Measurements from ENCODE around the gene IL1RL1. TPM values are rescaled to one million over a fixed set of nuclear protein-coding genes. Genes with fewer than 3 reads are reported as not detected.

The IL1RL1 gene
- total RNA-seq, 2 experiments from 2014 or later: not detected

DNA sequence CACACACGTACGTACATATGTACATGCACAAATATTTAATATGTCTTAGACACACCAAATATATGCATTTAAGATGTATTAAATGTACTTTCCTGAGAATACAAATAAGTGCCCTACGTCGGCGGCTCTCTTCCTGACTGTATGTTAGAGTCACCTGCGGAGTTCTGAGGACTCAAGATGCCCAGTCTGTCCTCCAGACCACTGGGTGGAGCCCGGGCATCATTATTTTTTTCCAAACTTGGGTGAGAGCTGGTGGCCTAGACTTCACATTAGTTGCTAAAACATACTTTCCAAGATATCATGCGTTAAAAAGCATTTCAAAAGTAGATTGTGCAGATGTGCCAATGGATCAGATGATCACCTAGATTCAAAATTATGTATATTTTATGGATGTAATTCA lies 47.1 kb downstream of the IL1RL1 start:
- no peaks in the 10 kb centered on the region for H3K4me1 ChIP-seq (ENCODE audit: insufficient read depth, low read length, poor library complexity, severe bottlenecking)

GRCh38 chr2:102359527-102359926 lies 48.2 kb downstream of the IL1RL1 start:
- H2AFZ ChIP-seq (ENCODE audit: low read length): no peak overlapping the region
- intact Hi-C loops (cut with micrococcal nuclease; ENCODE audit: unreplicated experiment): no loop called here
- no peaks in the 10 kb centered on the region for H3K36me3 ChIP-seq (ENCODE audit: insufficient read depth, low read length)
- no peaks in the 10 kb centered on the region for H3K79me2 ChIP-seq (ENCODE audit: insufficient read depth, low read depth, low read length)
- CTCF ChIA-PET (ENCODE audit: unreplicated experiment): no interaction called here
- POLR2A ChIA-PET: no interaction called here
- TF ChIP-seq, protein P1, sequence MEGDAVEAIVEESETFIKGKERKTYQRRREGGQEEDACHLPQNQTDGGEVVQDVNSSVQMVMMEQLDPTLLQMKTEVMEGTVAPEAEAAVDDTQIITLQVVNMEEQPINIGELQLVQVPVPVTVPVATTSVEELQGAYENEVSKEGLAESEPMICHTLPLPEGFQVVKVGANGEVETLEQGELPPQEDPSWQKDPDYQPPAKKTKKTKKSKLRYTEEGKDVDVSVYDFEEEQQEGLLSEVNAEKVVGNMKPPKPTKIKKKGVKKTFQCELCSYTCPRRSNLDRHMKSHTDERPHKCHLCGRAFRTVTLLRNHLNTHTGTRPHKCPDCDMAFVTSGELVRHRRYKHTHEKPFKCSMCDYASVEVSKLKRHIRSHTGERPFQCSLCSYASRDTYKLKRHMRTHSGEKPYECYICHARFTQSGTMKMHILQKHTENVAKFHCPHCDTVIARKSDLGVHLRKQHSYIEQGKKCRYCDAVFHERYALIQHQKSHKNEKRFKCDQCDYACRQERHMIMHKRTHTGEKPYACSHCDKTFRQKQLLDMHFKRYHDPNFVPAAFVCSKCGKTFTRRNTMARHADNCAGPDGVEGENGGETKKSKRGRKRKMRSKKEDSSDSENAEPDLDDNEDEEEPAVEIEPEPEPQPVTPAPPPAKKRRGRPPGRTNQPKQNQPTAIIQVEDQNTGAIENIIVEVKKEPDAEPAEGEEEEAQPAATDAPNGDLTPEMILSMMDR (conservative IDR thresholded peaks at IDR 0.05; ENCODE audit: low read length): no peak
- TF ChIP-seq EZH2phosphoT487 (IDR thresholded peaks at IDR 0.05; ENCODE audit: borderline replicate concordance, low read depth, low read length): no peak
- no peaks in the 10 kb centered on the region for H4K20me1 ChIP-seq (ENCODE audit: insufficient read depth, low read length)
- no peak for DNase-seq (ENCODE audit: low spot score)
- no TSS peak for BruUV-seq (replicated peaks)
- no peaks in the 10 kb centered on the region for H3K4me1 ChIP-seq (ENCODE audit: insufficient read depth, low read length, poor library complexity, severe bottlenecking)
- no peak overlapping the region for H3K4me3 ChIP-seq (ENCODE audit: low read depth, low read length, poor library complexity, severe bottlenecking)
- H3K27ac ChIP-seq (ENCODE audit: low read depth, low read length, poor library complexity, severe bottlenecking): no peak overlapping the region
- no peak overlapping the region for H3K4me2 ChIP-seq (ENCODE audit: low read length)
- no peaks in the 10 kb centered on the region for H3K9me3 ChIP-seq (ENCODE audit: low read length)
- H3K9me2 ChIP-seq (ENCODE audit: insufficient read depth, low read length): no peaks in the 10 kb centered on the region

More for the DNA sequence above, 47.1 kb downstream of the IL1RL1 start:
- BruUV-seq (replicated peaks): no TSS peak
- POLR2A ChIA-PET: no interaction called here
- Histone ChIP-seq H3K36me3 (ENCODE audit: insufficient read depth, low read length) (no peaks in the 10 kb centered on the region), H3K4me3 (ENCODE audit: low read depth, low read length, poor library complexity, severe bottlenecking) (no peak overlapping the region), H3K4me2 (ENCODE audit: low read length) (no peak overlapping the region), H3K9me3 (ENCODE audit: low read length) (no peaks in the 10 kb centered on the region), H4K20me1 (ENCODE audit: insufficient read depth, low read length) (no peaks in the 10 kb centered on the region), H3K9me2 (ENCODE audit: insufficient read depth, low read length) (no peaks in the 10 kb centered on the region), H3K27ac (ENCODE audit: low read depth, low read length, poor library complexity, severe bottlenecking) (no peak overlapping the region), H3K79me2 (ENCODE audit: insufficient read depth, low read depth, low read length) (no peaks in the 10 kb centered on the region), H2AFZ (ENCODE audit: low read length) (no peak overlapping the region)
- TF ChIP-seq, protein P1 (conservative IDR thresholded peaks at IDR 0.05; ENCODE audit: low read length): no peak
- TF ChIP-seq EZH2phosphoT487 (IDR thresholded peaks at IDR 0.05; ENCODE audit: borderline replicate concordance, low read depth, low read length): no peak
- intact Hi-C loops (cut with micrococcal nuclease; ENCODE audit: unreplicated experiment): no loop called here
- no peak for DNase-seq (ENCODE audit: low spot score)
- CTCF ChIA-PET (ENCODE audit: unreplicated experiment): no interaction called here

DNA sequence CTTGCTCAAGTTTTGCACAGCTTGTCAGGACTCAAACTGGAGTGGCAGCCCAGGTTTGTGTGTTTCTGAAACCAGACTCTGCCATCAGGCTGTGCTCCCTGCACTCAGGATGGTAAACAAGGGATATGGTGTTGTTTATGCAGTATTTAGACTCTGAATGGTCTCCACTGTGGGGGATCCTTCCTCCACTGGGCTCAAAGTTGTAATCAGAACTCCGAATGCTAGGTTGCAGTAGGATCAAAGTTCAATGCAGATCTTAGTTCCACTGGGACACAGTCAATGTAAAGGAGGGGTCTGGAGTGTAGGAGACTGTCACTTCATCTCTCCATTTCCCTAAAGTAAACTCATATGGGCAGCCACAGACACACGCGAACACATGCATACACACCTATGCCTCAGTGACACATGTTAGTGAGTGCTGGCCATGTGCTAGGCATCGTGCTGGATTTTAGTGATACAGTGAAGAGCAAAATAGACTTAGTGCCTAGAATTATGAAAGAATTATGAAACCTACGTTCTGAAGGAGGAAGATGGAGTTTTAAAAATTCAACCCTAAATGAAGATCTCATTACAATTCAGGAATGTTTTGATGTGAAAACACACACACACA lies 50.4 kb downstream of the IL1RL1 start:
- Histone ChIP-seq H3K9me3 (ENCODE audit: low read length) (no peaks in the 10 kb centered on the region), H3K4me1 (ENCODE audit: insufficient read depth, low read length, poor library complexity, severe bottlenecking) (no peaks in the 10 kb centered on the region), H3K4me3 (ENCODE audit: low read depth, low read length, poor library complexity, severe bottlenecking) (no peak overlapping the region), H3K4me2 (ENCODE audit: low read length) (no peak overlapping the region), H3K36me3 (ENCODE audit: insufficient read depth, low read length) (no peaks in the 10 kb centered on the region), H2AFZ (ENCODE audit: low read length) (no peak overlapping the region), H4K20me1 (ENCODE audit: insufficient read depth, low read length) (no peaks in the 10 kb centered on the region), H3K27ac (ENCODE audit: low read depth, low read length, poor library complexity, severe bottlenecking) (no peak overlapping the region), H3K9me2 (ENCODE audit: insufficient read depth, low read length) (no peaks in the 10 kb centered on the region), H3K79me2 (ENCODE audit: insufficient read depth, low read depth, low read length) (no peaks in the 10 kb centered on the region)
- no TSS peak for BruUV-seq (replicated peaks)
- no peak for DNase-seq (ENCODE audit: low spot score)
- ChIA-PET CTCF (ENCODE audit: unreplicated experiment) (no interaction called here), POLR2A (interaction anchor here (1.0 kb wide), 1 partner anchor 17 kb away, joined by 3 read pairs; no protein-coding TSS in a partner anchor)
- TF ChIP-seq, protein P1 (conservative IDR thresholded peaks at IDR 0.05; ENCODE audit: low read length): no peak
- no peak for TF ChIP-seq EZH2phosphoT487 (IDR thresholded peaks at IDR 0.05; ENCODE audit: borderline replicate concordance, low read depth, low read length)
- intact Hi-C loops (cut with micrococcal nuclease; ENCODE audit: unreplicated experiment): no loop called here
